NCI-H146 treated with DMSO at 0.1 percent for 48 hours (cell line): ENCODE results near the gene CCN2.

Experiments
- DNase-seq: peaks from one replicate; lab custom pipeline; 2025; ENCODE audit not compliant: unreplicated experiment; lab: John Stamatoyannopoulos, UW

Gene CCN2

GRCh38 chr6:131967948-131968347 lies 16.8 kb upstream of the CCN2 start:
- DNase-seq = no peak

- no peak for DNase-seq
Observed at GRCh38 chr6:131966443-131966842, 15.3 kb upstream of the CCN2 start.

- DNase-seq = no peak
Observed at GRCh38 chr6:131963063-131963462, 11.9 kb upstream of the CCN2 start.

- no peak for DNase-seq
Observed at GRCh38 chr6:131960371-131961133, 9.4 kb upstream of the CCN2 start.

GRCh38 chr6:131958542-131959470 lies 7.6 kb upstream of the CCN2 start:
- DNase-seq = no peak

GRCh38 chr6:131958095-131958494 lies 6.9 kb upstream of the CCN2 start:
- no peak for DNase-seq

GRCh38 chr6:131955876-131956275 lies 4.7 kb upstream of the CCN2 start:
- DNase-seq = no peak

GRCh38 chr6:131955192-131955591 lies 4.0 kb upstream of the CCN2 start:
- no peak for DNase-seq

GRCh38 chr6:131954775-131955107 lies 3.6 kb upstream of the CCN2 start:
- DNase-seq = no peak

- DNase-seq = no peak
Observed at GRCh38 chr6:131954059-131954774, 3.0 kb upstream of the CCN2 start.

- DNase-seq = no peak
Observed at GRCh38 chr6:131952886-131953509, 1.8 kb upstream of the CCN2 start.

GRCh38 chr6:131951576-131952230 lies 531 bp upstream of the CCN2 start:
- no peak for DNase-seq

GRCh38 chr6:131949909-131950766 lies 1.0 kb downstream of the CCN2 start:
- DNase-seq = peak; percentile 59

GRCh38 chr6:131949620-131949908 lies 1.6 kb downstream of the CCN2 start:
- no peak for DNase-seq

GRCh38 chr6:131948692-131949619 lies 2.2 kb downstream of the CCN2 start:
- no peak for DNase-seq

- no peak for DNase-seq
Observed at GRCh38 chr6:131947986-131948661, 3.0 kb downstream of the CCN2 start.

- no peak for DNase-seq
Observed at GRCh38 chr6:131946992-131947955, 3.9 kb downstream of the CCN2 start.
